ENCODE measurements around the gene AP1M2. TPM values are rescaled to one million over a fixed set of nuclear protein-coding genes. Genes with fewer than 3 reads are reported as not detected.

Gene AP1M2
- total and polyA plus RNA-seq, 7 experiments from 2014 or later, result not detected

DNA sequence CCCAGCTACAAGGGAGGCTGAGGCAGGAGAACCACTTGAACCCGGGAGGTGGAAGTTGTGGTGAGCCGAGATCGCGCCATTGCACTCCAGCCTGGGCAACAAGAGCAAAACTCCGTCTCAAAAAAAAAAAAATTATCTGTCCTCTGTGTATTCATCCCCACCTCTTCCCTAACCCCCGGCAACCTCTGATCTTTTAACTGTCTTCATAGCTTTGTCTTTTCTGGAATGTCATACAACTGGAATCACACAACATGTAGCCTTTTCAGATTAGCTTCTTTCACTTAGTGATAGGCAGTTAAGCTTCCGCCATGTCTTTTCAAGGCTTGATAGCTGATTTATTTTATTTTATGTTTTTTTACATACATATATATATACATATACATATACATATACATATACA lies 61.5 kb downstream of the AP1M2 start:
- intact Hi-C loops (cut with micrococcal nuclease), result no loop called here
- Mint-ChIP-seq H3K4me1 (no peaks in the 10 kb centered on the region), H3K9me3 (peaks cover 0 to 1% (median 0%) of the 10 kb centered on the region in 11 donors), H3K27ac (no peak overlapping the region), H3K4me3 (no peak overlapping the region), H3K36me3 (no peaks in the 10 kb centered on the region), H3K27me3 (peaks cover 0 to 11% (median 0%) of the 10 kb centered on the region in 5 donors)
- H3K4me3 ChIP-seq (ENCODE audit: low read length), result no peak overlapping the region
- DNase-seq (no peak), ATAC-seq (no peak)
- no peaks in the 10 kb centered on the region for H3K36me3 ChIP-seq (ENCODE audit: control insufficient read depth in 2 of 3, insufficient read depth in 3 of 3, low read length in 3 of 3)
- H3K4me1 ChIP-seq (ENCODE audit: control insufficient read depth in 2 of 2, insufficient read depth in 2 of 2, low read length in 2 of 2), result peaks cover 0 to 17% of the 10 kb centered on the region in 2 donors
- no peak overlapping the region for H3K27ac ChIP-seq (ENCODE audit: low read depth, low read length)
- H3K27me3 ChIP-seq (ENCODE audit: control insufficient read depth in 2 of 2, insufficient read depth in 2 of 2, low read length in 2 of 2), result no peaks in the 10 kb centered on the region
- POLR2A ChIA-PET, result no interaction called here
- H3K9me3 ChIP-seq (ENCODE audit: control insufficient read depth in 2 of 3, low read length in 3 of 3), result no peaks in the 10 kb centered on the region
- CTCF ChIA-PET, result interaction anchor here (0.6 to 0.8 kb wide), 2 partner anchors 9 to 279 kb away, joined by 3 to 4 read pairs; no protein-coding TSS in a partner anchor

DNA sequence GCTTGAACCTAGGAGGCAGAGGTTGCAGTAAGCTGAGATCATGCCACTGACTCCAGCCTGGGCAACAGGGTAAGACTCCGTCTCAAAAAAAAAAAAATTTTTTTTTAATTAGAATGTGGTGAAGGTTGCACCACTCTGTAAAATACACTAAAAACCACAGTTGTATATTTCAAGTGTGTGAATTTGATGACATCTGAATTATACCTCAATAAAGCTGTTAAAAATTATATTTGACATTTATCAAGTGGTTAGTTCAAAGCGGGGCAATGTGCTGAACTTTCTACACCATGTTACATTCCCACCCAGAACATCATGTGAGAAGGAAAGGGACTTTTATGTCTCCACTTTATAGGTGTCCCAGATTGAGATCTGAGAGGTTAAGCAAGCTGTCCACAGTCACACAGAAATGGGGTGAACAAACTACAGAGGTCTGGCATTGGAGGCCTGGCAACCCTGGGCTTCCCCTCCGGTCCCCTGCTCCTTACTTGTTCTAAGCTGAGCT lies 63.9 kb downstream of the AP1M2 start:
- peaks cover 4 to 34% of the 10 kb centered on the region in 2 donors for H3K4me1 ChIP-seq (ENCODE audit: control insufficient read depth in 2 of 2, insufficient read depth in 2 of 2, low read length in 2 of 2)
- H3K4me1 Mint-ChIP-seq, result peaks cover 7 to 18% (median 13%) of the 10 kb centered on the region in 7 donors
- ChIA-PET POLR2A (interaction anchor here (0.6 kb wide), 1 partner anchor 15 kb away, joined by 4 read pairs; no protein-coding TSS in a partner anchor), CTCF (no interaction called here)
- no peaks in the 10 kb centered on the region for H3K36me3 ChIP-seq (ENCODE audit: control insufficient read depth in 2 of 3, insufficient read depth in 3 of 3, low read length in 3 of 3)
- no peaks in the 10 kb centered on the region for H3K9me3 ChIP-seq (ENCODE audit: control insufficient read depth in 2 of 3, low read length in 3 of 3)
- DNase-seq (no peak), ATAC-seq (peak; percentile 79)
- H3K4me3 Mint-ChIP-seq, result peak overlapping the region in 1 of 10 donors; percentile 3
- peaks cover 0 to under 1% (median 0%) of the 10 kb centered on the region in 11 donors for H3K9me3 Mint-ChIP-seq
- H3K27me3 ChIP-seq (ENCODE audit: control insufficient read depth in 2 of 2, insufficient read depth in 2 of 2, low read length in 2 of 2), result peaks cover 0 to 5% of the 10 kb centered on the region in 2 donors
- peaks cover 0 to 1% (median 0%) of the 10 kb centered on the region in 5 donors for H3K36me3 Mint-ChIP-seq
- peaks cover 14 to 30% (median 18%) of the 10 kb centered on the region in 5 donors for H3K27me3 Mint-ChIP-seq
- intact Hi-C loops (cut with micrococcal nuclease), result no loop called here
- no peak overlapping the region for H3K27ac Mint-ChIP-seq
- no peak overlapping the region for H3K4me3 ChIP-seq (ENCODE audit: low read length)
- no peak overlapping the region for H3K27ac ChIP-seq (ENCODE audit: low read depth, low read length)

Small RNA genes within 50 kb of the gene (microRNA-seq; reads per million reads assigned to microRNA genes)
- not detected for gene MIR1238 (ENCODE audit: borderline microRNAs expressed)

Other genes starting within 250 kb of the AP1M2 start
- gene ICAM3, start 247.7 kb downstream of the AP1M2 start, total RNA-seq, result 100 to 1,000 TPM; 165 to 202 (median 189) TPM
- gene ICAM3, start 247.7 kb downstream of the AP1M2 start, polyA plus RNA-seq, result 100 to 1,000 TPM; 229 to 244 TPM
- gene TYK2, start 206.7 kb downstream of the AP1M2 start, total RNA-seq, result 100 to 1,000 TPM; 224 to 346 (median 284) TPM
- 10 to 100 TPM; 45.4 to 55.6 TPM for gene TYK2, start 206.7 kb downstream of the AP1M2 start, polyA plus RNA-seq
- gene CDC37, start 183.8 kb downstream of the AP1M2 start, total RNA-seq, result 100 to 1,000 TPM; 169 to 229 (median 180) TPM
- gene CDC37, start 183.8 kb downstream of the AP1M2 start, polyA plus RNA-seq, result 10 to 100 TPM; 62.8 to 99.2 TPM
- gene PDE4A, start 166.8 kb downstream of the AP1M2 start, total RNA-seq, result 10 to 100 TPM in 2 of 5 experiments, 1 to 10 TPM in 2, under 1 TPM in 1; 0.59 to 51.8 (median 5.0) TPM
- gene PDE4A, start 166.8 kb downstream of the AP1M2 start, polyA plus RNA-seq, result 1 to 10 TPM in 1 of 2 donors, under 1 TPM in 1; 0.47 to 2.0 TPM
- gene KEAP1, start 84.0 kb downstream of the AP1M2 start, total RNA-seq, result 10 to 100 TPM; 12.9 to 83.6 (median 31.4) TPM
- 10 to 100 TPM; 21.9 to 37.7 TPM for gene KEAP1, start 84.0 kb downstream of the AP1M2 start, polyA plus RNA-seq
- 10 to 100 TPM in 1 of 5 experiments, 1 to 10 TPM in 1, under 1 TPM in 2, not detected in 1; 0.51 to 22.0 (median 3.5) TPM for gene S1PR5, start 69.9 kb downstream of the AP1M2 start, total RNA-seq
- gene S1PR5, start 69.9 kb downstream of the AP1M2 start, polyA plus RNA-seq, result under 1 TPM; 0.53 to 0.55 TPM
- gene ATG4D, start 43.4 kb downstream of the AP1M2 start, total RNA-seq, result 10 to 100 TPM; 41.7 to 70.3 (median 56.7) TPM
- 10 to 100 TPM; 12.9 to 21.8 TPM for gene ATG4D, start 43.4 kb downstream of the AP1M2 start, polyA plus RNA-seq
- gene KRI1, start 21.3 kb downstream of the AP1M2 start, total RNA-seq, result 10 to 100 TPM; 48.4 to 84.1 (median 60.4) TPM
- 10 to 100 TPM; 13.7 to 47.6 TPM for gene KRI1, start 21.3 kb downstream of the AP1M2 start, polyA plus RNA-seq
- gene CDKN2D, start 18.3 kb downstream of the AP1M2 start, total RNA-seq, result 10 to 100 TPM; 20.5 to 73.9 (median 47.5) TPM
- 100 to 1,000 TPM in 1 of 2 donors, 10 to 100 TPM in 1; 72.9 to 102 TPM for gene CDKN2D, start 18.3 kb downstream of the AP1M2 start, polyA plus RNA-seq
- gene SLC44A2, start 38.2 kb upstream of the AP1M2 start, total RNA-seq, result 100 to 1,000 TPM; 148 to 272 (median 194) TPM
- 100 to 1,000 TPM; 216 to 375 TPM for gene SLC44A2, start 38.2 kb upstream of the AP1M2 start, polyA plus RNA-seq
- gene ILF3, start 67.0 kb upstream of the AP1M2 start, total RNA-seq, result 100 to 1,000 TPM; 346 to 515 (median 368) TPM
- gene ILF3, start 67.0 kb upstream of the AP1M2 start, polyA plus RNA-seq, result 10 to 100 TPM; 91.0 to 99.9 TPM
- gene QTRT1, start 114.1 kb upstream of the AP1M2 start, total RNA-seq, result 10 to 100 TPM; 36.1 to 63.4 (median 54.9) TPM
- gene QTRT1, start 114.1 kb upstream of the AP1M2 start, polyA plus RNA-seq, result 10 to 100 TPM; 38.0 to 41.8 TPM
- gene DNM2, start 130.8 kb upstream of the AP1M2 start, total RNA-seq, result 100 to 1,000 TPM; 238 to 340 (median 269) TPM
- 100 to 1,000 TPM in 1 of 2 donors, 10 to 100 TPM in 1; 49.1 to 111 TPM for gene DNM2, start 130.8 kb upstream of the AP1M2 start, polyA plus RNA-seq
- 10 to 100 TPM in 2 of 5 experiments, 1 to 10 TPM in 3; 7.6 to 12.8 (median 9.9) TPM for gene TMED1, start 248.9 kb upstream of the AP1M2 start, total RNA-seq
- gene TMED1, start 248.9 kb upstream of the AP1M2 start, polyA plus RNA-seq, result 10 to 100 TPM; 19.0 to 21.7 TPM

Data from naive thymus-derived CD4-positive, alpha-beta T cell (primary cell).